B cell (primary cell): ENCODE results near the gene FBRS. TPM values are rescaled to one million over a fixed set of nuclear protein-coding genes. Genes with fewer than 3 reads are reported as not detected.

Experiments
- ATAC-seq: fragments of 200-7000 bp; cut with Tn5 transposase; one replicate; pipeline ENCODE4 v1.10.0; 2021; ENCODE audit warnings: low read depth, mild to moderate bottlenecking, moderate number of reproducible peaks, moderate library complexity
- CTCF ChIA-PET: fragments of 350-600 bp; sonication (Branson Sonifier 250); formaldehyde crosslinking; loops from one replicate; lab custom pipeline; 2021; ENCODE audit warnings: antibody characterized with exemption, inconsistent platforms; lab: Charles Lee
- POLR2A ChIA-PET: fragments of 350-600 bp; sonication (Branson Sonifier 250); formaldehyde crosslinking; loops from one replicate; lab custom pipeline; 2021; ENCODE audit warnings: antibody characterized with exemption; lab: Charles Lee
- DNase-seq: peaks from one replicate; pipeline ENCODE4 v3.0.0; 2013
- H2AFZ ChIP-seq: 2 replicates; pipeline ENCODE4 v1.6.1; 2012; ENCODE audit warnings: mild to moderate bottlenecking, low read depth, low read length; ENCODE audit not compliant: insufficient read depth, poor library complexity, severe bottlenecking
- H3K27ac ChIP-seq, 2 donors: 1 replicate in 1 of 2; 2 replicates in 1 of 2; pipeline ENCODE4 v1.5.1; 2012 to 2013; ENCODE audit warnings: low read length in 2 of 2, mild to moderate bottlenecking in 2 of 2, moderate library complexity in 1 of 2
- H3K27me3 ChIP-seq, 4 experiments: fragments of 200-600 bp in 1 of 4; sonication (generic) in 1 of 4; replicated peaks in 1 of 4; 1 replicate in 2 of 4; 2 replicates in 2 of 4; pipeline versions ENCODE4 v1.6.1 to v1.7.0; 2013 to 2016; ENCODE audit warnings: low read length in 3 of 4, mild to moderate bottlenecking in 2 of 4, mixed read lengths in 1 of 4, moderate library complexity in 1 of 4; ENCODE audit not compliant: insufficient read depth in 4 of 4, control insufficient read depth in 3 of 4; ENCODE audit errors: control extremely low read depth in 1 of 4
- H3K36me3 ChIP-seq, 2 experiments: replicated peaks in 1 of 2; 1 replicate in 1 of 2; 2 replicates in 1 of 2; pipeline versions ENCODE4 v1.6.1 to v1.7.1; 2013; ENCODE audit warnings: low read length in 1 of 2; ENCODE audit not compliant: insufficient read depth in 2 of 2, control insufficient read depth in 1 of 2; ENCODE audit errors: control extremely low read depth in 1 of 2, extremely low read depth in 1 of 2
- H3K4me1 ChIP-seq, 2 donors: fragments of 200-600 bp in 1 of 2; sonication (generic) in 1 of 2; 1 replicate in 1 of 2; 2 replicates in 1 of 2; pipeline versions ENCODE4 v1.5.1 to v1.6.1; 2013 to 2017; ENCODE audit warnings: low read length in 2 of 2; ENCODE audit not compliant: control insufficient read depth in 2 of 2, insufficient read depth in 2 of 2
- H3K4me2 ChIP-seq: replicated peaks from 2 replicates; pipeline ENCODE3; 2012; ENCODE audit warnings: mild to moderate bottlenecking, low read depth, low read length; ENCODE audit not compliant: poor library complexity, severe bottlenecking
- H3K4me3 ChIP-seq, 5 experiments: fragments of 200-600 bp in 1 of 5; sonication (generic) in 1 of 5; 1 replicate in 3 of 5; 2 replicates in 2 of 5; pipeline versions ENCODE4 v1.5.1 to v1.7.0; 2011 to 2016; ENCODE audit warnings: low read length in 4 of 5, mild to moderate bottlenecking in 4 of 5, low read depth in 2 of 5, control low read depth in 1 of 5, moderate library complexity in 1 of 5; ENCODE audit not compliant: insufficient read depth in 1 of 5; ENCODE audit errors: control extremely low read depth in 1 of 5, extremely low read depth in 1 of 5
- H3K79me2 ChIP-seq: fragments of 200-600 bp; sonication (generic); one replicate; pipeline ENCODE4 v1.6.0; 2016; ENCODE audit warnings: low read length; ENCODE audit not compliant: control insufficient read depth, insufficient read depth
- H3K9ac ChIP-seq: fragments of 200-600 bp; sonication (generic); 2 replicates; pipeline ENCODE4 v1.6.1; 2017; ENCODE audit warnings: mild to moderate bottlenecking, low read length, moderate library complexity
- H3K9me3 ChIP-seq, 3 donors: one replicate each; pipeline versions ENCODE4 v1.6.1 to v1.7.1; 2013; ENCODE audit warnings: low read length in 2 of 3; ENCODE audit not compliant: control insufficient read depth in 2 of 3, insufficient read depth in 1 of 3; ENCODE audit errors: control extremely low read depth in 1 of 3
- H4K20me1 ChIP-seq: 2 replicates; pipeline ENCODE4 v1.6.0; 2012; ENCODE audit warnings: mild to moderate bottlenecking, low read length; ENCODE audit not compliant: insufficient read depth, control insufficient read depth, poor library complexity, severe bottlenecking
- H3K27ac Mint-ChIP-seq: one replicate; pipeline ENCODE4 v1.8.0; 2021; ENCODE audit warnings: mixed read lengths
- H3K27me3 Mint-ChIP-seq: one replicate; pipeline ENCODE4 v1.8.0; 2021; ENCODE audit warnings: mixed read lengths
- H3K4me1 Mint-ChIP-seq: one replicate; pipeline ENCODE4 v1.8.0; 2021; ENCODE audit warnings: mixed read lengths
- H3K4me3 Mint-ChIP-seq: one replicate; pipeline ENCODE4 v1.8.0; 2021; ENCODE audit warnings: mixed read lengths
- H3K9me3 Mint-ChIP-seq: one replicate; pipeline ENCODE4 v1.8.0; 2022; ENCODE audit warnings: mixed read lengths; ENCODE audit not compliant: insufficient read depth
- EZH2 ChIP-seq: IDR thresholded peaks from 2 replicates; pipeline ENCODE4 v1.6.1; 2012; ENCODE audit warnings: borderline replicate concordance, low read depth, mild to moderate bottlenecking, moderate library complexity, low read length; ENCODE audit not compliant: insufficient read depth, poor library complexity, severe bottlenecking
- WGBS: methylation state at CpG from one replicate; pipeline ENCODE4 v1.1.5; 2013; ENCODE audit warnings: missing lambda C conversion rate; ENCODE audit not compliant: insufficient coverage; 5-methylcytosine and 5-hydroxymethylcytosine counted together
- intact Hi-C: fragments of 100-400 bp; cut with micrococcal nuclease; formaldehyde crosslinking; loops from one replicate; pipeline ENCODE4 v1.10.0; 2022
- polyA plus RNA-seq: library from polyadenylated mRNA; depleted of rRNA; stranded (reverse); fragments of >200 nt; gene quantifications from 2 replicates; pipeline ENCODE4 v1.2.3, GENCODE V29; 2012
- total RNA-seq, 2 donors: library from RNA; stranded (reverse); fragments of 120-200 nt in 1 of 2; gene quantifications; 1 replicate in 1 of 2; 2 replicates in 1 of 2; pipeline versions ENCODE4 v1.2.3 to v1.2.4, GENCODE V29; 2013 to 2022
- TF ChIP-seq, protein P1 (sequence below): fragments of 200-600 bp; IDR thresholded peaks from one replicate; pipeline ENCODE4 v1.8.0; 2022; ENCODE audit warnings: antibody characterized with exemption, mild to moderate bottlenecking

The FBRS gene
- total and polyA plus RNA-seq, 2 donors (not counting 1 experiment from before 2014, with no cell fraction given), result 68.3 to 194 TPM

DNA sequence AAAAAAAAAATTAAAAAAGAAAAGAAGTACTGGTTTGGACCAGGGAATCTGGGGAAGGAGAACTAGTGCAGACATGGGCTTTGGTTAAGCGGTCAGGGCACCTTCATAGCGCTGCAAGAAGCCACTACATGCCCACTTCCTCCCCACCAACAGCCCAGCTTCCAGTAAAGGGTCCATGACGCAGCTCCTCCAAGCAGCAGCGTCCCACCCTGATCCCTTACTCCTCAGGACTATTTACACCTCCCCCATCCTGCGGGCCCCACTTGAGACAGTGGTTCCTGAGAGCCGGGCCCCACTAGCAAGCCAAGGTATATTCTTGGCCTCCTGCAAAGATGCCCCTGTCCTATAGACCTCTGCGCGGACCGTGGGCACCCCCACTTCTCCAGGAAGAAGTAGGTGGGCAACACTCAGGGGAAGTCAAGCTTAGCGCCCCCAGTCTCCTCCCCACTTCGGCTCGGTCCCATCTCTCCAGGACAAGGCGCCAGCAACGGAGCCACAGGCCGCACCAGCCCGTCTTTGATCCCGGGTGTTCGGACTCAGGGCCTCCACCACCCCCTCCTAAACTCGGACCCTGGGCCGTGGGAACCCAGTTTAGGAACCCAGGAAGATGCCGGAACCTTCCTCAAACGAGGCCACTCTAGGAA, 8.4 kb upstream of the FBRS start:
- Histone ChIP-seq H3K27me3 (no peaks in the 10 kb centered on the region), H3K4me2 (peak overlapping the region; percentile 100), H3K79me2 (no peaks in the 10 kb centered on the region), H3K27ac (peak overlapping the region; percentile 97 to 98), H3K9ac (peak overlapping the region; percentile 99), H4K20me1 (no peaks in the 10 kb centered on the region), H2AFZ (peak overlapping the region; percentile 99), H3K4me3 (peak overlapping the region; percentile 34 to 100 (median 86)), H3K36me3 (peaks cover 0 to 26% of the 10 kb centered on the region in 2 experiments), H3K9me3 (peaks cover 0 to 8% (median 0%) of the 10 kb centered on the region in 3 donors), H3K4me1 (peaks cover 9 to 21% of the 10 kb centered on the region in 2 donors)
- Mint-ChIP-seq H3K27me3 (no peaks in the 10 kb centered on the region), H3K9me3 (no peaks in the 10 kb centered on the region), H3K27ac (peak overlapping the region; percentile 96), H3K4me1 (peaks cover 19% of the 10 kb centered on the region), H3K4me3 (peak overlapping the region; percentile 91)
- WGBS, result 28% methylated on average over 21 of the region's 22 CpGs
- CTCF ChIA-PET, result interaction anchor here (1.0 to 3.6 kb wide), 11 partner anchors 10 to 232 kb away, joined by 3 to 33 read pairs (median 6); partner anchors contain the start of genes FBRS, ZNF688 and ZNF747
- no peak for DNase-seq
- no peak for TF ChIP-seq EZH2
- TF ChIP-seq, protein P1, sequence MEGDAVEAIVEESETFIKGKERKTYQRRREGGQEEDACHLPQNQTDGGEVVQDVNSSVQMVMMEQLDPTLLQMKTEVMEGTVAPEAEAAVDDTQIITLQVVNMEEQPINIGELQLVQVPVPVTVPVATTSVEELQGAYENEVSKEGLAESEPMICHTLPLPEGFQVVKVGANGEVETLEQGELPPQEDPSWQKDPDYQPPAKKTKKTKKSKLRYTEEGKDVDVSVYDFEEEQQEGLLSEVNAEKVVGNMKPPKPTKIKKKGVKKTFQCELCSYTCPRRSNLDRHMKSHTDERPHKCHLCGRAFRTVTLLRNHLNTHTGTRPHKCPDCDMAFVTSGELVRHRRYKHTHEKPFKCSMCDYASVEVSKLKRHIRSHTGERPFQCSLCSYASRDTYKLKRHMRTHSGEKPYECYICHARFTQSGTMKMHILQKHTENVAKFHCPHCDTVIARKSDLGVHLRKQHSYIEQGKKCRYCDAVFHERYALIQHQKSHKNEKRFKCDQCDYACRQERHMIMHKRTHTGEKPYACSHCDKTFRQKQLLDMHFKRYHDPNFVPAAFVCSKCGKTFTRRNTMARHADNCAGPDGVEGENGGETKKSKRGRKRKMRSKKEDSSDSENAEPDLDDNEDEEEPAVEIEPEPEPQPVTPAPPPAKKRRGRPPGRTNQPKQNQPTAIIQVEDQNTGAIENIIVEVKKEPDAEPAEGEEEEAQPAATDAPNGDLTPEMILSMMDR, result no peak
- ATAC-seq, result no peak
- intact Hi-C loops, result no loop called here
- POLR2A ChIA-PET, result interaction anchor here (0.5 to 2.8 kb wide), 19 partner anchors 8 to 782 kb away, joined by 3 to 37 read pairs (median 5); partner anchors contain the start of genes DCTPP1, FBRS, ZNF688 and ZNF747
